Measurements from ENCODE around the gene GTF2E1. TPM values are rescaled to one million over a fixed set of nuclear protein-coding genes. Genes with fewer than 3 reads are reported as not detected.

GTF2E1 gene
- total RNA-seq, 2 experiments from 2014 or later: 26.1 to 27.0 TPM

Other genes with a start within 250 kb of the GTF2E1 start
- gene NDUFB4, start 146.4 kb upstream of the GTF2E1 start, total RNA-seq: 100 to 1,000 TPM; 157 to 186 TPM
- under 1 TPM; 0.16 to 0.58 TPM for gene HGD, start 60.5 kb upstream of the GTF2E1 start, total RNA-seq
- 10 to 100 TPM; 35.5 to 37.8 TPM for gene RABL3, start 228 bp upstream of the GTF2E1 start, total RNA-seq
- gene STXBP5L, start 165.5 kb downstream of the GTF2E1 start, total RNA-seq: not detected

All from activated CD4-positive, alpha-beta T cell treated with anti-CD3 and anti-CD28 coated beads for 36 hours (primary cell).